Measurements from ENCODE around the gene PODXL2. TPM values are rescaled to one million over a fixed set of nuclear protein-coding genes. Genes with fewer than 3 reads are reported as not detected.

PODXL2 gene
- total and polyA plus RNA-seq, 2 experiments from 2014 or later = 18.4 to 57.6 TPM

DNA sequence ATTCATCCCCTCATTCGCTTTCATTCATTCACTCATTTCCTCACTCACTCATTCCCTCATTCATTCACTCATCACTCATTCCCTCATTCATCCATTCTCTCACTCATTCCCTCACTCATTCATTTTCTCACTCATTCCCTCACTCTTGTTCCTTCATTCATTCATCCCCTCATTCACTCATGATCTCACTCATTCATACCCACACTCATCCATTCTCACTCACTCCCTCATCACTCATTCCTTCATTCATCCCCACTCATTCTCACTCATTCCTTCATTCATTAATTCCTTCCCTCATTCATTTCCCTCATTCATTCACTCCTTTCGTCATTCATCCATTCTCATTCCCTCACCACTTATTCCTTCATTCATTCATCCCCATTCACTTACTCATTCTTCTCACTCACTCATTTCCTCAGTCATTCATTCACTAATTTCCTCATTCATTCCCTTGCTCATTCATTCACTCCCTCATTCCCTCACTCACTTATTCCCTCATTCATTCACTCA, 58.3 kb downstream of the PODXL2 start (continued):
- TF ChIP-seq, protein P1, sequence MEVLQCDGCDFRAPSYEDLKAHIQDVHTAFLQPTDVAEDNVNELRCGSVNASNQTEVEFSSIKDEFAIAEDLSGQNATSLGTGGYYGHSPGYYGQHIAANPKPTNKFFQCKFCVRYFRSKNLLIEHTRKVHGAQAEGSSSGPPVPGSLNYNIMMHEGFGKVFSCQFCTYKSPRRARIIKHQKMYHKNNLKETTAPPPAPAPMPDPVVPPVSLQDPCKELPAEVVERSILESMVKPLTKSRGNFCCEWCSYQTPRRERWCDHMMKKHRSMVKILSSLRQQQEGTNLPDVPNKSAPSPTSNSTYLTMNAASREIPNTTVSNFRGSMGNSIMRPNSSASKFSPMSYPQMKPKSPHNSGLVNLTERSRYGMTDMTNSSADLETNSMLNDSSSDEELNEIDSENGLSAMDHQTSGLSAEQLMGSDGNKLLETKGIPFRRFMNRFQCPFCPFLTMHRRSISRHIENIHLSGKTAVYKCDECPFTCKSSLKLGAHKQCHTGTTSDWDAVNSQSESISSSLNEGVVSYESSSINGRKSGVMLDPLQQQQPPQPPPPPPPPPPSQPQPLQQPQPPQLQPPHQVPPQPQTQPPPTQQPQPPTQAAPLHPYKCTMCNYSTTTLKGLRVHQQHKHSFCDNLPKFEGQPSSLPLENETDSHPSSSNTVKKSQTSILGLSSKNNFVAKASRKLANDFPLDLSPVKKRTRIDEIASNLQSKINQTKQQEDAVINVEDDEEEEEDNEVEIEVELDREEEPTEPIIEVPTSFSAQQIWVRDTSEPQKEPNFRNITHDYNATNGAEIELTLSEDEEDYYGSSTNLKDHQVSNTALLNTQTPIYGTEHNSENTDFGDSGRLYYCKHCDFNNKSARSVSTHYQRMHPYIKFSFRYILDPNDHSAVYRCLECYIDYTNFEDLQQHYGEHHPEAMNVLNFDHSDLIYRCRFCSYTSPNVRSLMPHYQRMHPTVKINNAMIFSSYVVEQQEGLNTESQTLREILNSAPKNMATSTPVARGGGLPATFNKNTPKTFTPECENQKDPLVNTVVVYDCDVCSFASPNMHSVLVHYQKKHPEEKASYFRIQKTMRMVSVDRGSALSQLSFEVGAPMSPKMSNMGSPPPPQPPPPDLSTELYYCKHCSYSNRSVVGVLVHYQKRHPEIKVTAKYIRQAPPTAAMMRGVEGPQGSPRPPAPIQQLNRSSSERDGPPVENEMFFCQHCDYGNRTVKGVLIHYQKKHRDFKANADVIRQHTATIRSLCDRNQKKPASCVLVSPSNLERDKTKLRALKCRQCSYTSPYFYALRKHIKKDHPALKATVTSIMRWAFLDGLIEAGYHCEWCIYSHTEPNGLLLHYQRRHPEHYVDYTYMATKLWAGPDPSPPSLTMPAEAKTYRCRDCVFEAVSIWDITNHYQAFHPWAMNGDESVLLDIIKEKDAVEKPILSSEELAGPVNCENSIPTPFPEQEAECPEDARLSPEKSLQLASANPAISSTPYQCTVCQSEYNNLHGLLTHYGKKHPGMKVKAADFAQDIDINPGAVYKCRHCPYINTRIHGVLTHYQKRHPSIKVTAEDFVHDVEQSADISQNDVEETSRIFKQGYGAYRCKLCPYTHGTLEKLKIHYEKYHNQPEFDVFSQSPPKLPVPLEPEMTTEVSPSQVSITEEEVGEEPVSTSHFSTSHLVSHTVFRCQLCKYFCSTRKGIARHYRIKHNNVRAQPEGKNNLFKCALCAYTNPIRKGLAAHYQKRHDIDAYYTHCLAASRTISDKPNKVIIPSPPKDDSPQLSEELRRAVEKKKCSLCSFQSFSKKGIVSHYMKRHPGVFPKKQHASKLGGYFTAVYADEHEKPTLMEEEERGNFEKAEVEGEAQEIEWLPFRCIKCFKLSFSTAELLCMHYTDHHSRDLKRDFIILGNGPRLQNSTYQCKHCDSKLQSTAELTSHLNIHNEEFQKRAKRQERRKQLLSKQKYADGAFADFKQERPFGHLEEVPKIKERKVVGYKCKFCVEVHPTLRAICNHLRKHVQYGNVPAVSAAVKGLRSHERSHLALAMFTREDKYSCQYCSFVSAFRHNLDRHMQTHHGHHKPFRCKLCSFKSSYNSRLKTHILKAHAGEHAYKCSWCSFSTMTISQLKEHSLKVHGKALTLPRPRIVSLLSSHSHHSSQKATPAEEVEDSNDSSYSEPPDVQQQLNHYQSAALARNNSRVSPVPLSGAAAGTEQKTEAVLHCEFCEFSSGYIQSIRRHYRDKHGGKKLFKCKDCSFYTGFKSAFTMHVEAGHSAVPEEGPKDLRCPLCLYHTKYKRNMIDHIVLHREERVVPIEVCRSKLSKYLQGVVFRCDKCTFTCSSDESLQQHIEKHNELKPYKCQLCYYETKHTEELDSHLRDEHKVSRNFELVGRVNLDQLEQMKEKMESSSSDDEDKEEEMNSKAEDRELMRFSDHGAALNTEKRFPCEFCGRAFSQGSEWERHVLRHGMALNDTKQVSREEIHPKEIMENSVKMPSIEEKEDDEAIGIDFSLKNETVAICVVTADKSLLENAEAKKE (CRISPR knock-in tag; IDR thresholded peaks at IDR 0.05) = no peak
- TF ChIP-seq EZH2phosphoT487 (IDR thresholded peaks at IDR 0.05; ENCODE audit: unreplicated experiment) (no peak), STAT1 (IDR thresholded peaks at IDR 0.05; ENCODE audit: unreplicated experiment) (no peak), POLR2AphosphoS5 (IDR thresholded peaks at IDR 0.05; ENCODE audit: low read depth) (no peak), NANOG (IDR thresholded peaks at IDR 0.05; ENCODE audit: borderline replicate concordance) (no peak), ZNF114 (CRISPR knock-in tag; IDR thresholded peaks at IDR 0.05) (no peak), EZH2 (IDR thresholded peaks at IDR 0.05; ENCODE audit: low read depth, unreplicated experiment) (no peak), ZNF331 (CRISPR knock-in tag; IDR thresholded peaks at IDR 0.05; ENCODE audit: low read depth) (no peak)
- TF ChIP-seq, protein P2, sequence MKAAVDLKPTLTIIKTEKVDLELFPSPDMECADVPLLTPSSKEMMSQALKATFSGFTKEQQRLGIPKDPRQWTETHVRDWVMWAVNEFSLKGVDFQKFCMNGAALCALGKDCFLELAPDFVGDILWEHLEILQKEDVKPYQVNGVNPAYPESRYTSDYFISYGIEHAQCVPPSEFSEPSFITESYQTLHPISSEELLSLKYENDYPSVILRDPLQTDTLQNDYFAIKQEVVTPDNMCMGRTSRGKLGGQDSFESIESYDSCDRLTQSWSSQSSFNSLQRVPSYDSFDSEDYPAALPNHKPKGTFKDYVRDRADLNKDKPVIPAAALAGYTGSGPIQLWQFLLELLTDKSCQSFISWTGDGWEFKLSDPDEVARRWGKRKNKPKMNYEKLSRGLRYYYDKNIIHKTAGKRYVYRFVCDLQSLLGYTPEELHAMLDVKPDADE (IDR thresholded peaks at IDR 0.05) = no peak

DNA sequence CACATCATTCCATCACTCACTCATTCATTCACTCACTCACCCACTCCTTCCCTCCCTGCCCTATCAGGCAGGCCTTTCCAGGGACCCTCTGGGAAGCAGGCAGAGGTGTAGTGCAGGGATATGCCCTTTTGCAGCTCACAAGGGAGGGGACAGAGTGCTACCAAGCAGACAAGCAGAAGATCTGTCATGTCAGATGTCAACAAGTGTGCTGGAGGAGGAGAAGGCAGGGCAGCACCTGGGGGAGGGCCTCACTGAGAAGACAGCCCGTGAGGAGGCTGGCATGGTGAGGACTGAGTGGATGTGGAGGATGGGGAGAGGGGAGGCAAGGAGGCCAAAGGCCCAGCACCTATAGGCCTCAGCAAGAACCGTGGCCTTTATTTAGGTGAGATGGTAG, 59.0 kb downstream of the PODXL2 start:
- no peak for TF ChIP-seq NANOG (IDR thresholded peaks at IDR 0.05; ENCODE audit: borderline replicate concordance)
- TF ChIP-seq, protein P1 (CRISPR knock-in tag; IDR thresholded peaks at IDR 0.05) = no peak
- no peak overlapping the region for H3K27ac ChIP-seq (ENCODE audit: low read depth)
- H3K27me3 ChIP-seq (ENCODE audit: insufficient read depth) = no peaks in the 10 kb centered on the region
- no peak overlapping the region for H3K4me3 Mint-ChIP-seq
- DNase-seq (ENCODE audit: low spot score) (no peak), ATAC-seq (no peak)
- no peak overlapping the region for H2AFZ ChIP-seq
- H3K4me1 Mint-ChIP-seq = peaks cover 18% of the 10 kb centered on the region
- H3K36me3 ChIP-seq (ENCODE audit: insufficient read depth) = no peaks in the 10 kb centered on the region
- peaks cover 6% of the 10 kb centered on the region; the same call in 1 of the 2 replicates for H3K4me1 ChIP-seq (ENCODE audit: insufficient read depth)
- H3K9me2 ChIP-seq (ENCODE audit: insufficient read depth) = 0 out of 2 replicates have a peak, but pooled peaks cover 4% of the 10 kb centered on the region
- no peaks in the 10 kb centered on the region for H4K20me1 ChIP-seq (replicated peaks; ENCODE audit: insufficient read depth)
- H3K79me2 ChIP-seq (replicated peaks; ENCODE audit: insufficient read depth) = no peaks in the 10 kb centered on the region
- no peak overlapping the region for H3K27ac Mint-ChIP-seq
- no peaks in the 10 kb centered on the region; the same call in 2 of the 3 replicates for H3K9me3 Mint-ChIP-seq
- H3K36me3 Mint-ChIP-seq (ENCODE audit: low read depth) = no peaks in the 10 kb centered on the region
- no peaks in the 10 kb centered on the region for H3F3A ChIP-seq (replicated peaks; ENCODE audit: low read depth)
- H3K27me3 Mint-ChIP-seq (ENCODE audit: insufficient read depth, low read depth, poor library complexity) = peaks cover 12% of the 10 kb centered on the region
- H3K4me3 ChIP-seq = no peak overlapping the region
- H3K4me2 ChIP-seq = no peak overlapping the region
